PC-9 (cell line): ENCODE results near the gene RANBP10. TPM values are rescaled to one million over a fixed set of nuclear protein-coding genes. Genes with fewer than 3 reads are reported as not detected.
A peak's percentile ranks its signal among the peaks of the same experiment; 100 is the strongest.

Experiments
- BruUV-seq: library from RNA; stranded (reverse); fragments of 400-500 nt; replicated peaks from 2 replicates; lab custom pipeline; 2021; lab: Mats Ljungman, UMichigan
- CTCF ChIA-PET: fragments of 300-600 bp; sonication (Branson Sonifier 250); formaldehyde crosslinking; loops from one replicate; lab custom pipeline; 2022; ENCODE audit warnings: antibody characterized with exemption; lab: Charles Lee
- POLR2A ChIA-PET: fragments of 300-600 bp; sonication (Branson Sonifier 250); formaldehyde crosslinking; loops from one replicate; lab custom pipeline; 2022; ENCODE audit warnings: antibody characterized with exemption; ENCODE audit not compliant: unreplicated experiment; lab: Charles Lee
- DNase-seq, 2 experiments: peaks; one replicate each; pipeline versions ENCODE4 v3.0.0 to v3.0.0-alpha.2; 2015 to 2022; ENCODE audit warnings: mixed read lengths in 1 of 2
- H2AFZ ChIP-seq: fragments of 200-600 bp; sonication (generic); 2 replicates; pipeline ENCODE4 v1.8.1; 2017; ENCODE audit warnings: antibody characterized with exemption
- H3F3A ChIP-seq: fragments of 200-600 bp; sonication (generic); 2 replicates; pipeline ENCODE4 v1.8.1; 2017; ENCODE audit warnings: antibody characterized with exemption, mild to moderate bottlenecking, low read depth; ENCODE audit not compliant: insufficient read depth
- H3K27ac ChIP-seq: fragments of 200-600 bp; sonication (generic); 2 replicates; pipeline ENCODE4 v1.6.1; 2016; ENCODE audit warnings: mixed run types
- H3K27me3 ChIP-seq: fragments of 200-600 bp; sonication (generic); 2 replicates; pipeline ENCODE4 v1.6.1; 2016; ENCODE audit warnings: low read depth, mixed run types; ENCODE audit not compliant: insufficient read depth
- H3K36me3 ChIP-seq: fragments of 200-600 bp; sonication (generic); 2 replicates; pipeline ENCODE4 v1.6.1; 2016; ENCODE audit warnings: low read depth, mixed run types
- H3K4me1 ChIP-seq: fragments of 200-600 bp; sonication (generic); replicated peaks from 2 replicates; pipeline ENCODE4 v1.6.1; 2016; ENCODE audit warnings: mixed run types; ENCODE audit not compliant: insufficient read depth
- H3K4me2 ChIP-seq: fragments of 200-600 bp; sonication (generic); 2 replicates; pipeline ENCODE4 v1.6.1; 2017; ENCODE audit warnings: mixed run types
- H3K4me3 ChIP-seq: fragments of 200-600 bp; sonication (generic); 2 replicates; pipeline ENCODE4 v1.6.1; 2016; ENCODE audit warnings: mixed run types
- H3K79me2 ChIP-seq: fragments of 200-600 bp; sonication (generic); 2 replicates; pipeline ENCODE4 v1.6.1; 2017; ENCODE audit warnings: low read depth, mixed run types
- H3K9me2 ChIP-seq: fragments of 200-600 bp; sonication (generic); 2 replicates; pipeline ENCODE4 v1.8.1; 2017; ENCODE audit warnings: mild to moderate bottlenecking; ENCODE audit not compliant: insufficient read depth
- H3K9me3 ChIP-seq: fragments of 200-600 bp; sonication (generic); 2 replicates; pipeline ENCODE4 v1.8.1; 2016; ENCODE audit warnings: low read depth; ENCODE audit not compliant: insufficient read depth
- H4K20me1 ChIP-seq: fragments of 200-600 bp; sonication (generic); 2 replicates; pipeline ENCODE4 v1.8.1; 2017; ENCODE audit not compliant: insufficient read depth
- EZH2 ChIP-seq: fragments of 200-600 bp; sonication (generic); IDR thresholded peaks from 2 replicates; pipeline ENCODE4 v1.8.0; 2017; ENCODE audit warnings: antibody characterized with exemption, low read depth
- intact Hi-C: fragments of 100-400 bp; cut with micrococcal nuclease; formaldehyde crosslinking; loops from one replicate; pipeline ENCODE4 v1.10.0; 2022; ENCODE audit not compliant: unreplicated experiment
- total RNA-seq: library from RNA; stranded (reverse); gene quantifications from 2 replicates; pipeline ENCODE4 v1.2.3, GENCODE V29; 2021
- TF ChIP-seq, protein P1 (sequence below): fragments of 200-600 bp; sonication (generic); conservative IDR thresholded peaks from 2 replicates; pipeline ENCODE4 v1.6.1; 2017; ENCODE audit warnings: mixed run types, antibody characterized with exemption, mild to moderate bottlenecking, moderate library complexity

Gene RANBP10
- total RNA-seq, 1 experiment from 2014 or later, result 21.0 TPM

DNA sequence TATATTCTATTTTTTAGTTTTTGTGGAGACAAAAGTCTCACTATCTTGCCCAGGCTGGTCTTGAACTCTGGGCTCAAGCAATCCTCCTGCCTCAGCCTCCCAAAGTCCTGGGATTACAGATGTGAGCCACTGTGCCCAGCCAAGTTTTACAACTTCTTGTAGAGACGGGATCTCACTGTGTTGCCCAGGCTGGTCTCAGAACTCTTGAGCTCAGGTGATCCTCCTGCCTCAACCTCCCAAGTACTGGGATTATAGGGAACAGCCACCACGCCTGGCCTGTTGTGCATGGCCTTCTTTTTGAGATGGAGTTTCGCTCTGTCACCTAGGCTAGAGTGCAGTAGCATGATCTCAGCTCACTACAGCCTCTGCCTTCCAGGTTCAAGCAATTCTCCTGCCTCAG lies 47.3 kb upstream of the RANBP10 start:
- no TSS peak for BruUV-seq
- no peak for TF ChIP-seq EZH2
- TF ChIP-seq, protein P1, sequence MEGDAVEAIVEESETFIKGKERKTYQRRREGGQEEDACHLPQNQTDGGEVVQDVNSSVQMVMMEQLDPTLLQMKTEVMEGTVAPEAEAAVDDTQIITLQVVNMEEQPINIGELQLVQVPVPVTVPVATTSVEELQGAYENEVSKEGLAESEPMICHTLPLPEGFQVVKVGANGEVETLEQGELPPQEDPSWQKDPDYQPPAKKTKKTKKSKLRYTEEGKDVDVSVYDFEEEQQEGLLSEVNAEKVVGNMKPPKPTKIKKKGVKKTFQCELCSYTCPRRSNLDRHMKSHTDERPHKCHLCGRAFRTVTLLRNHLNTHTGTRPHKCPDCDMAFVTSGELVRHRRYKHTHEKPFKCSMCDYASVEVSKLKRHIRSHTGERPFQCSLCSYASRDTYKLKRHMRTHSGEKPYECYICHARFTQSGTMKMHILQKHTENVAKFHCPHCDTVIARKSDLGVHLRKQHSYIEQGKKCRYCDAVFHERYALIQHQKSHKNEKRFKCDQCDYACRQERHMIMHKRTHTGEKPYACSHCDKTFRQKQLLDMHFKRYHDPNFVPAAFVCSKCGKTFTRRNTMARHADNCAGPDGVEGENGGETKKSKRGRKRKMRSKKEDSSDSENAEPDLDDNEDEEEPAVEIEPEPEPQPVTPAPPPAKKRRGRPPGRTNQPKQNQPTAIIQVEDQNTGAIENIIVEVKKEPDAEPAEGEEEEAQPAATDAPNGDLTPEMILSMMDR, result no peak
- Histone ChIP-seq H3K36me3 (no peaks in the 10 kb centered on the region; the same call in 1 of the 2 replicates), H3K4me2 (no peak overlapping the region), H3K4me1 (peaks cover 30% of the 10 kb centered on the region), H3K79me2 (peaks cover 92% of the 10 kb centered on the region), H2AFZ (no peak overlapping the region), H3K9me3 (no peaks in the 10 kb centered on the region), H3K27me3 (no peaks in the 10 kb centered on the region), H3F3A (peaks cover 39% of the 10 kb centered on the region), H4K20me1 (peaks cover 93% of the 10 kb centered on the region), H3K27ac (no peak overlapping the region), H3K4me3 (no peak overlapping the region), H3K9me2 (no peaks in the 10 kb centered on the region)
- CTCF ChIA-PET, result no interaction called here
- no peak for DNase-seq
- POLR2A ChIA-PET, result no interaction called here
- intact Hi-C loops, result no loop called here

DNA sequence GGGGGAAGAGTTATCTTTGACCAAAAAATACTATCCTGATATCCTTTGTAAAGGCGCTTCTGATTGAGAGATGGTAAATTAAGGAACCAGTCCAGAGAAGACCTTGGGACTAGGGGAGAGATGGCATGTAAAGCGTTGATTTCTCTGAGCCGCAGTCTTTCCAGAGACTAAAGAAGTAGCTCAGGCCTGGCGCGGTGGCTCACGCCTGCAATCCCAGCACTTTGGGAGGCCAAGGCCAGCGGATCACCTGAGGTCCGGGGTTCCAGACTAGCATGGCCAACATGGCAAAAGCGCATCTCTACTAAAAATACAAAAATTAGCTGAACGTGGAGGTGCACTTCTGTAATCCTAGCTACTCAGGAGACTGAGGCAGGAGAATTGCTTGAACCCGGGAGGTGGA lies 41.8 kb upstream of the RANBP10 start:
- Histone ChIP-seq H3K9me2 (no peaks in the 10 kb centered on the region), H3K79me2 (peaks cover 88% of the 10 kb centered on the region), H2AFZ (no peak overlapping the region), H3K4me2 (peak overlapping the region; percentile 93), H3K27me3 (no peaks in the 10 kb centered on the region), H4K20me1 (peaks cover 53% of the 10 kb centered on the region), H3K4me3 (peak overlapping the region; percentile 100), H3F3A (peaks cover 23% of the 10 kb centered on the region; the same call in 1 of the 2 replicates), H3K9me3 (no peaks in the 10 kb centered on the region), H3K36me3 (no peaks in the 10 kb centered on the region; the same call in 1 of the 2 replicates), H3K27ac (peak overlapping the region; percentile 70; the same call in 1 of the 2 replicates), H3K4me1 (peaks cover 37% of the 10 kb centered on the region)
- ChIA-PET POLR2A (no interaction called here), CTCF (interaction anchor here (0.7 kb wide), 1 partner anchor 185 kb away, joined by 4 read pairs; no protein-coding TSS in a partner anchor)
- DNase-seq, result no peak
- TF ChIP-seq, protein P1, result no peak
- no peak for TF ChIP-seq EZH2
- BruUV-seq, result no TSS peak
- intact Hi-C loops, result loop anchor here (5.0 kb wide), 1 partner anchor 41 kb away; the partner anchor contains the start of genes RANBP10 and TSNAXIP1

DNA sequence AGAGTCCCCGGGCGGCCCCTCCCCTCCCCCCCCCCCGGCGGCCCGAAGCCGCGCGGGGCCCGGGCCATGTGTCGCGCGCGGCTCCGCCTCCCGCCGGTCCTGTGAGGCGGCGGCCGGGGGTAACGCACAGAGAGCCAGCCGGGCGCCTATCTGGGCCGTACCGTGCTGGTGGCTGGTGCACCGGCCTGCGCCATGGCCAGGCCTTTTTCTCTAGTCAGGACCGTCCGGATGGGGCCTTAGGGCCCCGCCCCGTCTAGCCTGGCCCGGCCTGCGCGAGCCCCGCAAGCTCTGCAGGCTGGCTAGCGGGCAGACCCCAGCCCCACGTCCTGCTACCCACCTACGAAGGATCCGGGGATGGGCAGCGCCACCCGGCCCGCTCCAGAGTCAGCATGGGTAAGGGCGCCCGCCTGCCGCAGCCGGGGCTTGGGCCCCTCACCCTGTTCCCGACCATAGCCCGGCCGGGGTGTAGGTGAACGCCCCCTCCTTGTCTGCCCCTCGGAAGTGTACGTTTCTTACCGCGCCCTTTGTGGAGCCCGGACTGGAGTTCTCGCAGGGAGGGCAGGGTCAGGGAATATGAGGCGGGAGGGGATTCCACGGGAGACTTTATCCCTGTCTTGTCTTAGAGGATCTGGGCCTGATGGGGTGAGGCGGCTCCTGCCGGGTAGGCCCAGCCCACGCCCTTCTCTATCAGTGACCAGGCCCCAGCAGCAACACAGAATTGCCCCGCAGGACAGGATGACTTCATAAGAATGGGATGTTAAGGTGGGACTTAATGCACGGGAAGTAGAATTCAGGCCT lies 40.9 kb upstream of the RANBP10 start, which contains the start of gene CENPT:
CENPT (minus strand) TSS at position 630 of the 798 bp plus-strand sequence. CDS start 13,834 bp downstream, outside the sequence.
- Histone ChIP-seq H3K4me2 (peak within 1 kb of the TSS; percentile 93), H3F3A (peaks cover 23% of the 10 kb centered on the region; the same call in 1 of the 2 replicates), H3K79me2 (peaks cover 87% of the 10 kb centered on the region), H2AFZ (peak within 1 kb of the TSS; percentile 79), H3K4me3 (peak within 1 kb of the TSS; percentile 100), H3K27me3 (no peaks in the 10 kb centered on the region), H3K36me3 (no peaks in the 10 kb centered on the region; the same call in 1 of the 2 replicates), H4K20me1 (peaks cover 45% of the 10 kb centered on the region), H3K27ac (peak within 1 kb of the TSS; percentile 70), H3K9me3 (no peaks in the 10 kb centered on the region), H3K4me1 (peaks cover 43% of the 10 kb centered on the region), H3K9me2 (no peaks in the 10 kb centered on the region)
- TF ChIP-seq, protein P1, result no peak
- no peak for TF ChIP-seq EZH2
- peak; percentile 64 to 79 for DNase-seq
- CTCF ChIA-PET, result interaction anchor here (0.7 kb wide), 1 partner anchor 184 kb away, joined by 4 read pairs; no protein-coding TSS in a partner anchor
- BruUV-seq, result no TSS peak
- intact Hi-C loops, result loop anchor here (2.0 to 5.0 kb wide), 2 partner anchors 14 to 40 kb away; partner anchors contain the start of genes RANBP10 and TSNAXIP1
- POLR2A ChIA-PET, result no interaction called here
